GM18870 (cell line): ENCODE measurements around the gene SMIM35.

Source experiments
- ATAC-seq: cut with Tn5 transposase; IDR thresholded peaks from one replicate; pipeline ENCODE4 v1.9.1; 2021; ENCODE audit warnings: moderate library complexity; ENCODE audit not compliant: unreplicated experiment

The SMIM35 gene

GRCh38 chr11:118111019-118111743, 24.4 kb upstream of the SMIM35 start:
- no peak for ATAC-seq

- ATAC-seq = no peak
These were observed 22.5 kb upstream of the SMIM35 start for GRCh38 chr11:118109231-118109630.

GRCh38 chr11:118108513-118108912, 21.8 kb upstream of the SMIM35 start:
- ATAC-seq = no peak

GRCh38 chr11:118106789-118107335, 20.1 kb upstream of the SMIM35 start:
- no peak for ATAC-seq

GRCh38 chr11:118105657-118106305, 19.0 kb upstream of the SMIM35 start:
- no peak for ATAC-seq

- ATAC-seq = no peak
These were observed 17.7 kb upstream of the SMIM35 start for GRCh38 chr11:118104491-118104890.

- no peak for ATAC-seq
These were observed 16.0 kb upstream of the SMIM35 start for GRCh38 chr11:118102721-118103261.

- no peak for ATAC-seq
These were observed 14.0 kb upstream of the SMIM35 start for GRCh38 chr11:118100691-118101232.

GRCh38 chr11:118099838-118100556, 13.2 kb upstream of the SMIM35 start:
- no peak for ATAC-seq

- ATAC-seq = no peak
These were observed 12.5 kb upstream of the SMIM35 start for GRCh38 chr11:118098996-118099837.

GRCh38 chr11:118095967-118096367, 9.2 kb upstream of the SMIM35 start:
- no peak for ATAC-seq

- ATAC-seq = no peak
These were observed 8.7 kb upstream of the SMIM35 start for GRCh38 chr11:118095493-118095892.

- no peak for ATAC-seq
These were observed 6.3 kb upstream of the SMIM35 start for GRCh38 chr11:118092907-118093571.

- no peak for ATAC-seq
These were observed 4.9 kb upstream of the SMIM35 start for GRCh38 chr11:118091690-118092089.

GRCh38 chr11:118090545-118091162, 3.9 kb upstream of the SMIM35 start:
- no peak for ATAC-seq

GRCh38 chr11:118088531-118088930, 1.8 kb upstream of the SMIM35 start:
- no peak for ATAC-seq

- no peak for ATAC-seq
These were observed 1.2 kb upstream of the SMIM35 start for GRCh38 chr11:118087931-118088330.

- no peak for ATAC-seq
These were observed 2.1 kb downstream of the SMIM35 start for GRCh38 chr11:118084656-118085055.

- no peak for ATAC-seq
These were observed 2.5 kb downstream of the SMIM35 start for GRCh38 chr11:118084247-118084646.
